SK-N-MC (cell line): ENCODE data around the gene ILKAP.

Experiments
- DNase-seq: peaks from one replicate; pipeline ENCODE4 v3.0.0-alpha.2; 2011; ENCODE audit warnings: low read depth, low spot score
- H3K27ac ChIP-seq: fragments of 200-600 bp; sonication (generic); 2 replicates; pipeline ENCODE4 v1.5.1; 2016; ENCODE audit warnings: mixed run types
- H3K36me3 ChIP-seq: fragments of 200-600 bp; sonication (generic); 2 replicates; pipeline ENCODE4 v1.6.1; 2017; ENCODE audit warnings: antibody characterized with exemption, low read length, mixed read lengths; ENCODE audit not compliant: insufficient read depth
- H3K4me3 ChIP-seq: fragments of 200-600 bp; sonication (generic); 2 replicates; pipeline ENCODE4 v1.5.1; 2016
- H3K9ac ChIP-seq: fragments of 200-600 bp; sonication (generic); 2 replicates; pipeline ENCODE4 v1.8.0; 2017; ENCODE audit warnings: mixed run types, mixed read lengths; ENCODE audit not compliant: insufficient read length
- H3K9me3 ChIP-seq: fragments of 200-600 bp; sonication (generic); 2 replicates; pipeline ENCODE4 v1.6.1; 2017; ENCODE audit warnings: low read depth, mild to moderate bottlenecking, antibody characterized with exemption, low read length, moderate library complexity, mixed read lengths
- EZH2 ChIP-seq: fragments of 200-600 bp; sonication (generic); IDR thresholded peaks from one replicate; pipeline ENCODE4 v1.6.1; 2017; ENCODE audit warnings: antibody characterized with exemption
- FOXP2 ChIP-seq: optimal IDR thresholded peaks from 2 replicates; pipeline ENCODE3; 2011; ENCODE audit warnings: mild to moderate bottlenecking, moderate library complexity; ENCODE audit not compliant: insufficient read depth; ENCODE audit errors: extremely low read length, control extremely low read depth
- POLR2AphosphoS5 ChIP-seq: IDR thresholded peaks from 2 replicates; pipeline ENCODE4 v1.6.1; 2012; ENCODE audit warnings: mild to moderate bottlenecking, low read depth, low read length, borderline replicate concordance

Gene ILKAP

DNA sequence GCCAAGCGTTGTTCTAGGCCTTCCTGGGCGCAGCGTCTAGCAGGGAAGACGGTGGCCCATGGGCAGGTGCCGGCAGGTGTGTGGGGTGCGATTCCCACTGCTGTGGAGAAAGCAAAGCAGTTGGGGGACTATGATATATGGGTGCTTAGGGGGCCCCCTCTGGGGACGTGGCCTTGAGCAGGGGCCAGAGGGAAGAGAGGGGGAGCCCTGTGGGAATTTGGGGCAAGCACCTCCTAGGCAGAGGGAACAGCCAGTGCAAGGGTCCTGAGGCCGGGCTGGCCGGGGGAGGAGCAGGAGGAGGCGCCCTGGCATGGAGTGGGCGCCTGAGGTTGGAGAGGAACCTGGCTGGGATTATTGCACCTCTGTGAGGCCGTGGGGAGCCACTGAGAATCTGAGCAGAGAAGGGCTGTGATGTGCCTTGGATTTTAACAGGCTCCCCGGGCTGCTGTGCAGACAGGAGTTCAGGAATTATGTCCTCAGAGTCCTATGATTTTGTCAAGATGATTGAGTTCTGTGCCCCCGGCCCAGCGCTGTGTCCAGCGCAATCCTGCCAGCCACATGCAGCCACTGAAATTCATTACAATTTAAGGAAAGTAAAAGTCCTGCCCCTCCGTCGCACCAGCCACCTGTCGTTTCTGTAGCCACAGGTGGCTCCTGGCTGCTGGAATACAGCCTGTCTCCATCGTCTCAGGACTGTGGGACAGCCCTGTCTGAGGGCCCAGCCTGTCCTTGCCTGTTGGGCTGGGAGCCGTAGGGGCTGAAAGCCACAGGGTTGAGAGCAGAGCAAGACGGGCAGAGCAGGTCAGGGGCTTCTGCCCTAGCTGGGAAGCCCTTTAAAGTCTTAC is 74.1 kb downstream of the ILKAP start:
- TF ChIP-seq FOXP2 = no peak
- no peak for TF ChIP-seq EZH2
- TF ChIP-seq POLR2AphosphoS5 = no peak
- no peak overlapping the region for H3K27ac ChIP-seq

GRCh38 chr2:238128534-238129001 is 74.9 kb downstream of the ILKAP start:
- 0 out of 2 replicates have a peak, but pooled peaks cover 3% of the 10 kb centered on the region for H3K9me3 ChIP-seq
- H3K36me3 ChIP-seq = no peaks in the 10 kb centered on the region
- no peak for DNase-seq
- H3K4me3 ChIP-seq = no peak overlapping the region
- H3K9ac ChIP-seq = no peak overlapping the region
- no peak for TF ChIP-seq POLR2AphosphoS5
- TF ChIP-seq FOXP2 = no peak
- no peak for TF ChIP-seq EZH2
- no peak overlapping the region for H3K27ac ChIP-seq

More for the DNA sequence above, 74.1 kb downstream of the ILKAP start:
- Histone ChIP-seq H3K36me3 (no peaks in the 10 kb centered on the region), H3K9me3 (0 out of 2 replicates have a peak, but pooled peaks cover 3% of the 10 kb centered on the region), H3K4me3 (no peak overlapping the region), H3K9ac (no peak overlapping the region)
- no peak for DNase-seq

GRCh38 chr2:238128061-238128440 is 75.4 kb downstream of the ILKAP start:
- H3K9me3 ChIP-seq = 0 out of 2 replicates have a peak, but pooled peaks cover 3% of the 10 kb centered on the region
- no peak for DNase-seq
- TF ChIP-seq POLR2AphosphoS5 = no peak
- TF ChIP-seq EZH2 = no peak
- no peak for TF ChIP-seq FOXP2
- H3K36me3 ChIP-seq = no peaks in the 10 kb centered on the region
- no peak overlapping the region for H3K4me3 ChIP-seq
- no peak overlapping the region for H3K27ac ChIP-seq
- H3K9ac ChIP-seq = no peak overlapping the region

DNA sequence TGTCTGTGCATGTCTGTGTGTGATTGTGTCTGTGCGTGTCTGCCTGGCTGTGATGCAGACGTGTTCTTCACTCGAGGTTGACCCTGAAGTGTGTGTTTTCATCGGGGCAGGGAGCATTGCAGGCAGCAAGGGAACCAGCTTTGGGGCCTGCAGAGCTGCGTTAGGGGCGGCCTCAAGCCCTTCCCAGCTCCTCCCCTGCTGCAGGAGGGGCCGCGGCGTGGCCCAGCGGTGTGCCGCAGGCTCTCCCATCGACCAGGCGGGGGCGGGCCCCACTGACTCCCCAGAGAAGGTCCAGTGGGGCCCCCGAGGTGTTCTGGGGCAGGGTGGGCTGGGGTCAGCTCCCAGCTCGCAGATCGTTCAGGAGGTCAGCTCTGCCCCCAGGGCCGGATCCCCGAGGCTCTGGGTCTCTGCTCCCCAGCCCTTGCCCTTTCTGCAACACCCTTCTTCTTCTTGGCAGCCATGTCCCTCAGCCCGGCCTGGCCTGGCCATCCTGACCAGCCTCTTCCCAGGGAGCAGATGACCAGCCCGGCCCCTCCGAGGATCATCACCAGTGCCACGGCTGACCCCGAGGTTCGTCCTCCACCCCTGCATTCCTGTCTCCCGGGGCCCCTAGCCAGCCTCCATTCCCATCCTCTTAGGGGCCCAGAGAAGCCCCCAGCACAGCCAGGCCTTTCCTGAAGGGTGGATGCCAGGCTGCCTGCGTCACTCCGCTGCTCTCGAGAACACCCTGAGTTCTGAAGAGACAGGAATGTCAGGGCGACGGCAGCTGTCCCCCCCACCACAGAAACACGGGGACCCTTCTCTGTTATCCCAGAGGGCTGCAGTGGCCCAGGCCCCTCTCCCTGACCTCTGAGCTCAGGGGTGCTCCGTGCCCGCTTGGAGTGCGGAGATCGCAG is 76.1 kb downstream of the ILKAP start:
- Histone ChIP-seq H3K9ac (peak overlapping the region; percentile 50), H3K9me3 (0 out of 2 replicates have a peak, but pooled peaks cover 3% of the 10 kb centered on the region), H3K4me3 (peak overlapping the region; percentile 54), H3K36me3 (no peaks in the 10 kb centered on the region), H3K27ac (peak overlapping the region; percentile 69; the same call in 1 of the 2 replicates)
- no peak for DNase-seq
- TF ChIP-seq FOXP2 (no peak), POLR2AphosphoS5 (no peak), EZH2 (no peak)

DNA sequence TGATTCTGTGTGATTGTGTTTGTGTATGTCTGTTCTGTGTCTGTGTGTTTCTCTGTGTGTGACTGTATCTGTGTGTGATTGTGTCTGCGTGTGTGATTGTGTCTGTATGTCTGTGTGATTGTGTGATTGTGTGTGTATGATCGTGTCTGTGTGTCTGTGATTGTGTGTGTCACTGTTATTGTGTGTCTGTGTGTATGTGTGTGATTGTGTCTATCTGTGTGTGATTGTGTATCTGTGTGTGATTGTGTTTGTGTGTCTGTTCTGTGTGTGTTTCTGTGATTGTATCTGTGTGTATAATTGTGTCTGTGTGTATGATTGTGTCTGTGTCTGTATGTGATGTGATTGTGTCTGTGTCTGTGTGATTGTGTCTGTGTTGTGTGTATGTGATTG is 76.7 kb downstream of the ILKAP start:
- peak overlapping the region; percentile 69 for H3K27ac ChIP-seq
- 0 out of 2 replicates have a peak, but pooled peaks cover 3% of the 10 kb centered on the region for H3K9me3 ChIP-seq
- H3K36me3 ChIP-seq = no peaks in the 10 kb centered on the region
- TF ChIP-seq EZH2 = no peak
- TF ChIP-seq POLR2AphosphoS5 = no peak
- TF ChIP-seq FOXP2 = no peak
- peak overlapping the region; percentile 54 for H3K4me3 ChIP-seq
- peak overlapping the region; percentile 50 for H3K9ac ChIP-seq
- DNase-seq = no peak

GRCh38 chr2:238126338-238126737 is 77.2 kb downstream of the ILKAP start:
- no peak for DNase-seq
- Histone ChIP-seq H3K9ac (no peak overlapping the region), H3K4me3 (no peak overlapping the region), H3K27ac (no peak overlapping the region), H3K36me3 (no peaks in the 10 kb centered on the region), H3K9me3 (0 out of 2 replicates have a peak, but pooled peaks cover 3% of the 10 kb centered on the region)
- TF ChIP-seq EZH2 (no peak), FOXP2 (no peak), POLR2AphosphoS5 (no peak)

GRCh38 chr2:238125127-238125885 is 78.2 kb downstream of the ILKAP start:
- Histone ChIP-seq H3K9me3 (0 out of 2 replicates have a peak, but pooled peaks cover 3% of the 10 kb centered on the region), H3K36me3 (no peaks in the 10 kb centered on the region), H3K9ac (no peak overlapping the region), H3K4me3 (no peak overlapping the region), H3K27ac (no peak overlapping the region)
- TF ChIP-seq EZH2 (no peak), FOXP2 (no peak), POLR2AphosphoS5 (no peak)
- DNase-seq = no peak
